Measurements from ENCODE around the gene USP27X. TPM values are rescaled to one million over a fixed set of nuclear protein-coding genes. Genes with fewer than 3 reads are reported as not detected.

Gene USP27X
- total and polyA plus RNA-seq, 2 of the 4 experiments (the other 2 are of a cell fraction), result 2.7 to 6.3 TPM

DNA sequence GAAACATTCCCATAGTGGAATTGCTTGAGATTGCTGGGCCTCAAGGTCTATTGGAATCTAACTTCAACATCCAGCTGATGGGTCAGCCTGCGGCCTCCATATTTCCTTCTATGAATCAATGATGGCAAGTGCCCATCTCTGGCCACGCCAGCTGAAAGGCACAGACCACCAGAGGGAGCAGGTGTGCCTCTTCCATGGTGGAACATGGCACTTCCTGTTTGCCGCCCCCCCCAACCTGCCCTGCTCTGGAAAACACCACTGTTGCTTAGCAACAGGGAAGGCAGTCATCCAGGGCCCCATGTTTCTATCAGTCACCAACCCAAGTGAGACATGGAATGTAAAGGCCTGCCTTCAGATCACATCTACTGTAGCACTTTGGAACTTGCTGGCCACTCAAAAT, 38.6 kb upstream of the USP27X start:
- Histone ChIP-seq H3K9me3 (ENCODE audit: control insufficient read depth, insufficient read depth, low read length) (no peaks in the 10 kb centered on the region), H2AK5ac (ENCODE audit: low read depth, low read length) (no peak overlapping the region), H3K23ac (ENCODE audit: low read depth, low read length) (no peak overlapping the region), H2BK15ac (ENCODE audit: low read depth, low read length) (no peak overlapping the region), H3K9me1 (ENCODE audit: insufficient read depth, low read length) (no peaks in the 10 kb centered on the region), H4K8ac (ENCODE audit: low read depth in 2 of 2, low read length in 2 of 2) (no peak overlapping the region), H4K20me1 (ENCODE audit: insufficient read depth, low read length) (no peaks in the 10 kb centered on the region), H3K14ac (replicated peaks; ENCODE audit: low read depth, low read length) (no peak overlapping the region), H3K4me1 (ENCODE audit: control insufficient read depth, insufficient read depth, low read length) (no peaks in the 10 kb centered on the region), H3K4me2 (ENCODE audit: low read depth, low read length) (no peak overlapping the region), H3K27ac (ENCODE audit: insufficient read depth, low read length) (no peak overlapping the region), H3K18ac (ENCODE audit: low read depth, low read length) (no peak overlapping the region), H2AFZ (replicated peaks; ENCODE audit: low read length, poor library complexity) (no peak overlapping the region), H3K79me1 (ENCODE audit: low read depth in 1 of 2, low read length in 2 of 2) (no peaks in the 10 kb centered on the region), H3K36me3 (ENCODE audit: control insufficient read depth, insufficient read depth, low read length) (no peaks in the 10 kb centered on the region), H3K4me3 (ENCODE audit: insufficient read depth, low read depth, low read length) (no peak overlapping the region), H2BK20ac (ENCODE audit: low read depth, low read length) (no peak overlapping the region), H3K9ac (ENCODE audit: low read depth, low read length) (no peak overlapping the region), H4K5ac (ENCODE audit: low read depth, low read length) (no peak overlapping the region), H3K27me3 (ENCODE audit: control insufficient read depth, insufficient read depth, low read length) (peaks cover 5% of the 10 kb centered on the region), H2BK120ac (ENCODE audit: low read depth, low read length) (no peak overlapping the region), H3K4ac (ENCODE audit: low read depth, low read length) (no peak overlapping the region), H2AK9ac (replicated peaks; ENCODE audit: low read depth, low read length, poor library complexity) (no peak overlapping the region), H2BK5ac (ENCODE audit: low read depth, low read length, poor library complexity, severe bottlenecking) (no peak overlapping the region), H4K91ac (ENCODE audit: insufficient read depth, low read depth, low read length) (no peak overlapping the region), H3K56ac (ENCODE audit: extremely low read depth, insufficient read depth, low read length) (no peak overlapping the region)
- no CpG with 5 or more reads among the region's 3 CpGs for WGBS, 2 experiments (ENCODE audit: extremely low coverage in 2 of 2, insufficient read length in 1 of 2)
- no TSS peak for BruUV-seq (replicated peaks)
- intact Hi-C loops (cut with micrococcal nuclease) (no loop called here), in situ Hi-C loops (cut with MboI; ENCODE audit: low sequenced_read_pairs) (no loop called here), dilution Hi-C loops (cut with HindIII; ENCODE audit: low sequenced_read_pairs, unreplicated experiment) (no loop called here)
- ATAC-seq (ENCODE audit: low read depth) (peak; percentile 35; the same call in 1 of the 2 replicates), DNase-seq (peak; percentile 35)
- 0 out of 2 replicates have a peak, but pooled peaks have one; percentile 26 for TF ChIP-seq SMC3 (IDR thresholded peaks at IDR 0.05; ENCODE audit: low read depth, low read length)
- TF ChIP-seq, protein P1, sequence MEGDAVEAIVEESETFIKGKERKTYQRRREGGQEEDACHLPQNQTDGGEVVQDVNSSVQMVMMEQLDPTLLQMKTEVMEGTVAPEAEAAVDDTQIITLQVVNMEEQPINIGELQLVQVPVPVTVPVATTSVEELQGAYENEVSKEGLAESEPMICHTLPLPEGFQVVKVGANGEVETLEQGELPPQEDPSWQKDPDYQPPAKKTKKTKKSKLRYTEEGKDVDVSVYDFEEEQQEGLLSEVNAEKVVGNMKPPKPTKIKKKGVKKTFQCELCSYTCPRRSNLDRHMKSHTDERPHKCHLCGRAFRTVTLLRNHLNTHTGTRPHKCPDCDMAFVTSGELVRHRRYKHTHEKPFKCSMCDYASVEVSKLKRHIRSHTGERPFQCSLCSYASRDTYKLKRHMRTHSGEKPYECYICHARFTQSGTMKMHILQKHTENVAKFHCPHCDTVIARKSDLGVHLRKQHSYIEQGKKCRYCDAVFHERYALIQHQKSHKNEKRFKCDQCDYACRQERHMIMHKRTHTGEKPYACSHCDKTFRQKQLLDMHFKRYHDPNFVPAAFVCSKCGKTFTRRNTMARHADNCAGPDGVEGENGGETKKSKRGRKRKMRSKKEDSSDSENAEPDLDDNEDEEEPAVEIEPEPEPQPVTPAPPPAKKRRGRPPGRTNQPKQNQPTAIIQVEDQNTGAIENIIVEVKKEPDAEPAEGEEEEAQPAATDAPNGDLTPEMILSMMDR (conservative IDR thresholded peaks at IDR 0.05; ENCODE audit: low read depth, low read length), result peak; percentile 39
- TF ChIP-seq MAFK (IDR thresholded peaks at IDR 0.05; ENCODE audit: low read depth, low read length), result no peak
- no peak for TF ChIP-seq MXI1 (IDR thresholded peaks at IDR 0.05; ENCODE audit: borderline replicate concordance, low read depth, low read length)
- 0 out of 2 replicates have a peak, but pooled peaks have one; percentile 8 for TF ChIP-seq RAD21 (IDR thresholded peaks at IDR 0.05; ENCODE audit: low read length)
- TF ChIP-seq CHD1 (IDR thresholded peaks at IDR 0.05; ENCODE audit: low read depth, low read length), result no peak
- CTCF ChIA-PET, result interaction anchor here (0.7 kb wide), 1 partner anchor 1903 kb away, joined by 3 read pairs; no protein-coding TSS in a partner anchor
- POLR2A ChIA-PET (ENCODE audit: unreplicated experiment), result no interaction called here
